Smooth muscle cell (in vitro differentiated cells): Measurements from ENCODE around the gene ALPL. TPM values are rescaled to one million over a fixed set of nuclear protein-coding genes. Genes with fewer than 3 reads are reported as not detected.

Experiments
- DNase-seq: peaks from one replicate; lab custom pipeline; 2025; ENCODE audit not compliant: unreplicated experiment; lab: John Stamatoyannopoulos, UW
- H2AFZ ChIP-seq: fragments of 200-600 bp; sonication (generic); 2 replicates; pipeline ENCODE4 v1.6.0; 2016; ENCODE audit warnings: antibody characterized with exemption, low read depth, mild to moderate bottlenecking
- H3F3A ChIP-seq: fragments of 200-600 bp; sonication (generic); 2 replicates; pipeline ENCODE4 v1.6.0; 2017; ENCODE audit warnings: antibody characterized with exemption, low read depth
- H3K27ac ChIP-seq: fragments of 200-600 bp; sonication (generic); 2 replicates; pipeline ENCODE4 v1.5.1; 2016; ENCODE audit warnings: low read depth, mild to moderate bottlenecking
- H3K27me3 ChIP-seq: fragments of 200-600 bp; sonication (generic); 2 replicates; pipeline ENCODE4 v1.6.1; 2016; ENCODE audit warnings: low read depth, mild to moderate bottlenecking
- H3K36me3 ChIP-seq: fragments of 200-600 bp; sonication (generic); 2 replicates; pipeline ENCODE4 v1.5.1; 2016; ENCODE audit warnings: low read depth
- H3K4me1 ChIP-seq: fragments of 200-600 bp; sonication (generic); 2 replicates; pipeline ENCODE4 v1.5.1; 2016; ENCODE audit warnings: low read depth
- H3K4me2 ChIP-seq: fragments of 200-600 bp; sonication (generic); 2 replicates; pipeline ENCODE4 v1.6.0; 2016; ENCODE audit warnings: mild to moderate bottlenecking
- H3K4me3 ChIP-seq: fragments of 200-600 bp; sonication (generic); 2 replicates; pipeline ENCODE4 v1.5.1; 2016; ENCODE audit warnings: mild to moderate bottlenecking
- H3K79me2 ChIP-seq: fragments of 200-600 bp; sonication (generic); 2 replicates; pipeline ENCODE4 v1.6.0; 2016; ENCODE audit warnings: low read depth, mild to moderate bottlenecking
- H3K9ac ChIP-seq: fragments of 200-600 bp; sonication (generic); 2 replicates; pipeline ENCODE4 v1.6.0; 2016; ENCODE audit warnings: low read depth
- H3K9me3 ChIP-seq: fragments of 200-600 bp; sonication (generic); replicated peaks from 2 replicates; pipeline ENCODE4 v1.5.1; 2016; ENCODE audit warnings: low read depth
- H4K20me1 ChIP-seq: fragments of 200-600 bp; sonication (generic); 2 replicates; pipeline ENCODE4 v1.6.0; 2016; ENCODE audit warnings: low read depth
- CTCF ChIP-seq: fragments of 200-600 bp; sonication (generic); IDR thresholded peaks from 2 replicates; pipeline ENCODE4 v1.5.1; 2017; ENCODE audit warnings: borderline replicate concordance, mild to moderate bottlenecking, antibody characterized with exemption; ENCODE audit not compliant: insufficient read depth, poor library complexity, severe bottlenecking
- WGBS: methylation state at CpG from one replicate; pipeline ENCODE4 v1.1.7; 2016; ENCODE audit warnings: low lambda C conversion rate; 5-methylcytosine and 5-hydroxymethylcytosine counted together
- polyA plus RNA-seq: library from polyadenylated mRNA; unstranded; fragments of >200 nt; fragmentation: Nextera tagmentation; extraction: Ambion mirVana; gene quantifications from 2 replicates; pipeline ENCODE4 v1.2.1, GENCODE V29; 2016
- total RNA-seq: library from RNA; depleted of rRNA; stranded (reverse); fragments of >200 nt; gene quantifications from 2 replicates; pipeline ENCODE4 v1.2.3, GENCODE V29; 2014

Gene ALPL
- total and polyA plus RNA-seq, 2 experiments from 2014 or later = 4.6 to 8.3 TPM

GRCh38 chr1:21496886-21497285 lies 12.3 kb upstream of the ALPL start:
- no peaks in the 10 kb centered on the region for H3K4me1 ChIP-seq
- H3K9me3 ChIP-seq = no peaks in the 10 kb centered on the region
- H2AFZ ChIP-seq = no peak overlapping the region
- no peak for DNase-seq
- WGBS = 96% methylated on average over 3 of the region's 3 CpGs
- H3K27me3 ChIP-seq = peaks cover 4% of the 10 kb centered on the region
- H3K79me2 ChIP-seq = no peaks in the 10 kb centered on the region
- H3K27ac ChIP-seq = no peak overlapping the region
- H3K9ac ChIP-seq = no peak overlapping the region
- H3F3A ChIP-seq = no peaks in the 10 kb centered on the region
- no peak for TF ChIP-seq CTCF
- no peak overlapping the region for H3K4me3 ChIP-seq
- no peaks in the 10 kb centered on the region for H4K20me1 ChIP-seq
- no peaks in the 10 kb centered on the region for H3K36me3 ChIP-seq
- H3K4me2 ChIP-seq = no peak overlapping the region

DNA sequence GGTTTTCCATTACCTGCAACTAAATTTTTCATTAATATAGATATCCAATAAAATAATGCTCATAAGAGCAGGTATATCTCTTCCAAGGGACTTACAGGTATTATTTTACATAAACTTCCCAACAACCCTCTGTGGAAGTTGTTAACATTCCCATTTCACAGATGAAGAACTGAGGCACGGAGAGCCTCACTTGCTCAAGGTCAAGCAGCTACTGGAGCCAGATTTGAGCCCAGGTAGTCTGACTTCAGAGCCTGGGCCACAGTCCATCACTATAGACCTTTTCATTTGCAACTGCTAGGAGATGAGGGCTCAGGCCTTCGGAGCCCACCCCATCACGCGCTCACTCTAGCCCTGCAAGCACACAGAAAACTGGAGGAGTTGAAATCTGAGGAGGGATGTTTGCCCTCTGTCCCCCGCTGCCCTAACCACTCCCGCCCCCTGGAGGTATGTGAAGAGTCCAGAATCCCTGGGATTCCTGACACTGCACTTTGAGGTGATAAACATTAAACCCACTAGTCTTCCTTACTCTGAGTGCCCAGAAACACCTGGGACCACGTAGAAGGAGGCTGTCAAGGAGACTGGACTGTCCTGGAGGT lies 11.7 kb upstream of the ALPL start:
- no peak for TF ChIP-seq CTCF
- WGBS = 52% methylated on average over 7 of the region's 7 CpGs

GRCh38 chr1:21499283-21499950 lies 9.8 kb upstream of the ALPL start:
- no peaks in the 10 kb centered on the region for H3K36me3 ChIP-seq
- no peaks in the 10 kb centered on the region for H3K79me2 ChIP-seq
- no peaks in the 10 kb centered on the region for H4K20me1 ChIP-seq
- H3K4me2 ChIP-seq = no peak overlapping the region
- no peaks in the 10 kb centered on the region for H3F3A ChIP-seq
- H3K9ac ChIP-seq = no peak overlapping the region
- H3K4me1 ChIP-seq = no peaks in the 10 kb centered on the region
- no peak for TF ChIP-seq CTCF
- no peak overlapping the region for H3K4me3 ChIP-seq
- no peaks in the 10 kb centered on the region for H3K9me3 ChIP-seq
- no peak overlapping the region for H3K27ac ChIP-seq
- no peaks in the 10 kb centered on the region for H3K27me3 ChIP-seq
- WGBS = 94% methylated on average over 1 of the region's 1 CpG
- DNase-seq = no peak
- no peak overlapping the region for H2AFZ ChIP-seq

More for the DNA sequence above, 11.7 kb upstream of the ALPL start:
- no peak overlapping the region for H3K4me2 ChIP-seq
- H3K79me2 ChIP-seq = no peaks in the 10 kb centered on the region
- no peaks in the 10 kb centered on the region for H4K20me1 ChIP-seq
- no peaks in the 10 kb centered on the region for H3K9me3 ChIP-seq
- DNase-seq = no peak
- no peaks in the 10 kb centered on the region for H3F3A ChIP-seq
- H3K27ac ChIP-seq = no peak overlapping the region
- H3K4me1 ChIP-seq = no peaks in the 10 kb centered on the region
- H3K27me3 ChIP-seq = peaks cover under 1% of the 10 kb centered on the region
- H3K4me3 ChIP-seq = no peak overlapping the region
- H2AFZ ChIP-seq = no peak overlapping the region
- H3K36me3 ChIP-seq = no peaks in the 10 kb centered on the region
- no peak overlapping the region for H3K9ac ChIP-seq
